HG02798 (cell line): ENCODE measurements around the gene COQ5.
"Not testable (repeated sequence)": the region's sequence is repeated elsewhere in the genome, so short reads cannot be mapped to it uniquely, and the experiment has no call there.

Experiments
- ATAC-seq: cut with Tn5 transposase; IDR thresholded peaks from one replicate; pipeline ENCODE4 v1.9.1; 2021; ENCODE audit warnings: mild to moderate bottlenecking; ENCODE audit not compliant: unreplicated experiment, poor library complexity

COQ5 gene

GRCh38 chr12:120529641-120530417 is 871 bp upstream of the COQ5 start:
- no peak for ATAC-seq

GRCh38 chr12:120522568-120522967 is 6.4 kb downstream of the COQ5 start:
- ATAC-seq: no peak

GRCh38 chr12:120519324-120519723 is 9.6 kb downstream of the COQ5 start:
- ATAC-seq: not testable (repeated sequence)

GRCh38 chr12:120515496-120515895 is 13.5 kb downstream of the COQ5 start:
- no peak for ATAC-seq

- ATAC-seq: no peak
Observed at GRCh38 chr12:120514002-120514401, 15.0 kb downstream of the COQ5 start.

GRCh38 chr12:120508537-120508936 is 20.4 kb downstream of the COQ5 start:
- no peak for ATAC-seq

GRCh38 chr12:120504587-120504986 is 24.4 kb downstream of the COQ5 start:
- no peak for ATAC-seq

GRCh38 chr12:120500581-120500980 is 28.4 kb downstream of the COQ5 start:
- ATAC-seq: no peak

GRCh38 chr12:120498870-120499515 is 30.0 kb downstream of the COQ5 start:
- no peak for ATAC-seq

GRCh38 chr12:120497524-120498150 is 31.3 kb downstream of the COQ5 start:
- ATAC-seq: no peak

GRCh38 chr12:120496413-120497340 is 32.3 kb downstream of the COQ5 start:
- ATAC-seq: peak; percentile 10

- peak; percentile 96 for ATAC-seq
Observed at GRCh38 chr12:120495731-120496412, 33.1 kb downstream of the COQ5 start, which contains the start of gene DYNLL1. Gene DYNLL1 (plus strand): TSS chr12:120496113. CDS start chr12:120496422, 309 bp downstream.

GRCh38 chr12:120495186-120495730 is 33.7 kb downstream of the COQ5 start:
- ATAC-seq: peak; percentile 10

- no peak for ATAC-seq
Observed at GRCh38 chr12:120490833-120491512, 38.0 kb downstream of the COQ5 start.

- no peak for ATAC-seq
Observed at GRCh38 chr12:120490325-120490724, 38.6 kb downstream of the COQ5 start.

- ATAC-seq: no peak
Observed at GRCh38 chr12:120489018-120489417, 39.9 kb downstream of the COQ5 start.

GRCh38 chr12:120488057-120488640 is 40.8 kb downstream of the COQ5 start:
- ATAC-seq: no peak

GRCh38 chr12:120487552-120487951 is 41.4 kb downstream of the COQ5 start:
- not testable (repeated sequence) for ATAC-seq
